ENCODE results near the gene ZBTB4.
A peak's percentile ranks its signal among the peaks of the same experiment; 100 is the strongest.

Gene ZBTB4

DNA sequence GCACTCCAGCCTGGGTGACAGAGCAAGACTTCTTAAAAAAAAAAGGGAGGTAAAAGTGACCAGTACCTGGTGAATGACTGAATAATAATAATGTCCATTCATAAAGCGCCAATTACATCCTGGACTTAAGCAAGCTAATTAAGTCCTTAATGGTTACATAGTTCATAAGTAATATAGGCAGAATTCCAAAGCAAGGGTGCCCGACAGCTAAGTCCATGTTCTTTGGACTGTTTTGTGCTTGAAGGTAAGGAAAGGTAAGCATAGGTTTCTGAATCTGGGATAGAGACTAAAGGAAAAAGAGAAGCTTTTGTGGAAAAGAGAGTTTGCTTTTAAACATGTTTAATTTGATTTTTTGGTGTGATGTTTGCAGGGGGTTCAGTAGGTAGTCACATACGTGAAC lies 14.5 kb upstream of the ZBTB4 start:
- WGBS (ENCODE audit: extremely low coverage, insufficient coverage, insufficient read length), result no CpG with 5 or more reads among the region's 3 CpGs
- H3K79me2 ChIP-seq (ENCODE audit: control insufficient read depth, insufficient read depth, low read length, poor library complexity), result peaks cover 18% of the 10 kb centered on the region
- no peaks in the 10 kb centered on the region for H3K4me1 ChIP-seq (ENCODE audit: control insufficient read depth in 1 of 2, insufficient read depth in 2 of 2, low read length in 2 of 2)
- no peak for DNase-seq
- H3K9me3 ChIP-seq (ENCODE audit: insufficient read depth, low read depth, low read length), result peaks cover 2% of the 10 kb centered on the region
- no peaks in the 10 kb centered on the region for H3K79me1 ChIP-seq (ENCODE audit: low read length)
- H4K8ac ChIP-seq (ENCODE audit: low read depth, low read length), result no peak overlapping the region
- no peak overlapping the region for H3K27ac ChIP-seq (ENCODE audit: low read depth, low read length)
- no peak overlapping the region for H2AK5ac ChIP-seq (ENCODE audit: low read length)
- no peak overlapping the region for H3K23ac ChIP-seq (ENCODE audit: low read length)
- no peak overlapping the region for H3K18ac ChIP-seq (ENCODE audit: low read length)
- H2BK5ac ChIP-seq (ENCODE audit: low read depth, low read length, poor library complexity), result no peak overlapping the region
- no peak overlapping the region for H2AFZ ChIP-seq (ENCODE audit: insufficient read depth, low read length, poor library complexity)
- H4K12ac ChIP-seq (ENCODE audit: low read depth, low read length), result no peak overlapping the region
- H3K36me3 ChIP-seq (ENCODE audit: control insufficient read depth in 1 of 2, insufficient read depth in 2 of 2, low read length in 2 of 2), result peaks cover 37 to 41% of the 10 kb centered on the region in 2 experiments
- H2BK12ac ChIP-seq (ENCODE audit: low read length), result no peak overlapping the region
- H3K14ac ChIP-seq (ENCODE audit: low read length), result no peak overlapping the region
- no peaks in the 10 kb centered on the region for H3K27me3 ChIP-seq (ENCODE audit: insufficient read depth, low read length)
- H3K4me2 ChIP-seq (ENCODE audit: low read length), result no peak overlapping the region
- H3K4me3 ChIP-seq (ENCODE audit: low read depth, low read length), result no peak overlapping the region
- H3K9ac ChIP-seq (ENCODE audit: low read length), result no peak overlapping the region
- no peak overlapping the region for H2BK120ac ChIP-seq (ENCODE audit: insufficient read depth, low read length, poor library complexity)
- H3K4ac ChIP-seq (ENCODE audit: low read depth, low read length), result peak overlapping the region; percentile 22
- no peak overlapping the region for H4K91ac ChIP-seq (ENCODE audit: low read depth, low read length)

DNA sequence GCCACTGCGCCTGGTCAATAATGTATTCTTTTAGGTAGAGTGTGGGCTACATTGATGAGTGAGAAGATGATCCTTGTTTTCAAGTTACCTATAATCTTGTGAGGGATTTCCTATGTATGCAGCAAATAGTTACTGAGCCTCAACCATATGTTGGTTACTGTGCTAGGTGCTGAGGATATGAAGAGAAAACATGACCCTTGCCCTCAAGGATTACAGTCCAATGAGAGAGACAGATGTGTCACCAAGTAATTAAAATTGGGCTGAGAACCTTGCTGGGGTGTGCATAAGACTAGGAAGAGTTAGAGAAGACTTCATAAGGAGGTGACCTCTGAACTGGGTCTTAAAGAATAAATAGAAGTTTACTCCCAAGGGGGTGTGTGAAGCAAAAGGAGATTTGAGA lies 12.2 kb upstream of the ZBTB4 start:
- Histone ChIP-seq H3K4ac (ENCODE audit: low read depth, low read length) (peak overlapping the region; percentile 24), H4K12ac (ENCODE audit: low read depth, low read length) (no peak overlapping the region), H4K8ac (ENCODE audit: low read depth, low read length) (no peak overlapping the region), H2BK120ac (ENCODE audit: insufficient read depth, low read length, poor library complexity) (no peak overlapping the region), H3K27ac (ENCODE audit: low read depth, low read length) (no peak overlapping the region), H3K27me3 (ENCODE audit: insufficient read depth, low read length) (no peaks in the 10 kb centered on the region), H3K9me3 (ENCODE audit: insufficient read depth, low read depth, low read length) (no peaks in the 10 kb centered on the region), H3K79me1 (ENCODE audit: low read length) (no peaks in the 10 kb centered on the region), H3K23ac (ENCODE audit: low read length) (no peak overlapping the region), H4K91ac (ENCODE audit: low read depth, low read length) (no peak overlapping the region), H2BK12ac (ENCODE audit: low read length) (no peak overlapping the region), H3K36me3 (ENCODE audit: control insufficient read depth in 1 of 2, insufficient read depth in 2 of 2, low read length in 2 of 2) (peaks cover 15 to 17% of the 10 kb centered on the region in 2 experiments), H3K79me2 (ENCODE audit: control insufficient read depth, insufficient read depth, low read length, poor library complexity) (peaks cover 18% of the 10 kb centered on the region), H2BK5ac (ENCODE audit: low read depth, low read length, poor library complexity) (no peak overlapping the region), H3K9ac (ENCODE audit: low read length) (no peak overlapping the region), H3K4me2 (ENCODE audit: low read length) (no peak overlapping the region), H2AK5ac (ENCODE audit: low read length) (no peak overlapping the region), H3K4me3 (ENCODE audit: low read depth, low read length) (no peak overlapping the region), H3K18ac (ENCODE audit: low read length) (no peak overlapping the region), H3K4me1 (ENCODE audit: control insufficient read depth in 1 of 2, insufficient read depth in 2 of 2, low read length in 2 of 2) (peaks cover 0 to 3% of the 10 kb centered on the region in 2 experiments), H2AFZ (ENCODE audit: insufficient read depth, low read length, poor library complexity) (no peak overlapping the region), H3K14ac (ENCODE audit: low read length) (no peak overlapping the region)
- no CpG with 5 or more reads among the region's 1 CpG for WGBS (ENCODE audit: extremely low coverage, insufficient coverage, insufficient read length)
- no peak for DNase-seq

DNA sequence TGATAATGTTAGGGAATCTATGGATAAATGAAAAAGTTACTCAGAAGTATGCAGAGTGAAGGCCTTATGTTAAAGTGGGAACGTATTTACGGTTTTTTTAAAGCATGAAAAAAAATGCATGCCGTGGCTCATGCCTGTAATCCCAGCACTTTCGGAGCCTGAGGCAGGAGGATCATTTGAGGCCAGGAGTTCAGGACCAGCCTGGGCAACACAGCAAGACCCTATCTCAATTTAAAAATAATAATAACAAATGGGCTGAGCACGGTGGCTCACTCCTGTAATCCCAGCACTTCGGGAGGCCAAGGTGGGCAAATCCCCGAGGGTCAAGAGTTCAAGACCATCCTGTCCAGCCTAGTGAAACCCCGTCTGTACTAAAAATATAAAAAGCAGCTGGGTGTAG lies 10.7 kb upstream of the ZBTB4 start:
- H3K23ac ChIP-seq (ENCODE audit: low read length), result no peak overlapping the region
- no CpG with 5 or more reads among the region's 8 CpGs for WGBS (ENCODE audit: extremely low coverage, insufficient coverage, insufficient read length)
- H3K79me1 ChIP-seq (ENCODE audit: low read length), result no peaks in the 10 kb centered on the region
- H2BK5ac ChIP-seq (ENCODE audit: low read depth, low read length, poor library complexity), result no peak overlapping the region
- no peak overlapping the region for H3K4me3 ChIP-seq (ENCODE audit: low read depth, low read length)
- no peak overlapping the region for H3K27ac ChIP-seq (ENCODE audit: low read depth, low read length)
- peaks cover 6 to 7% of the 10 kb centered on the region in 2 experiments for H3K36me3 ChIP-seq (ENCODE audit: control insufficient read depth in 1 of 2, insufficient read depth in 2 of 2, low read length in 2 of 2)
- H4K12ac ChIP-seq (ENCODE audit: low read depth, low read length), result no peak overlapping the region
- no peak overlapping the region for H3K9ac ChIP-seq (ENCODE audit: low read length)
- no peak overlapping the region for H2BK120ac ChIP-seq (ENCODE audit: insufficient read depth, low read length, poor library complexity)
- no peaks in the 10 kb centered on the region for H3K9me3 ChIP-seq (ENCODE audit: insufficient read depth, low read depth, low read length)
- no peak overlapping the region for H3K18ac ChIP-seq (ENCODE audit: low read length)
- no peak overlapping the region for H2AFZ ChIP-seq (ENCODE audit: insufficient read depth, low read length, poor library complexity)
- H4K8ac ChIP-seq (ENCODE audit: low read depth, low read length), result no peak overlapping the region
- no peak overlapping the region for H4K91ac ChIP-seq (ENCODE audit: low read depth, low read length)
- H3K27me3 ChIP-seq (ENCODE audit: insufficient read depth, low read length), result no peaks in the 10 kb centered on the region
- H3K79me2 ChIP-seq (ENCODE audit: control insufficient read depth, insufficient read depth, low read length, poor library complexity), result peaks cover 24% of the 10 kb centered on the region
- no peak overlapping the region for H2AK5ac ChIP-seq (ENCODE audit: low read length)
- peaks cover 6 to 7% of the 10 kb centered on the region in 2 experiments for H3K4me1 ChIP-seq (ENCODE audit: control insufficient read depth in 1 of 2, insufficient read depth in 2 of 2, low read length in 2 of 2)
- no peak for DNase-seq
- no peak overlapping the region for H3K14ac ChIP-seq (ENCODE audit: low read length)
- no peak overlapping the region for H3K4me2 ChIP-seq (ENCODE audit: low read length)
- no peak overlapping the region for H2BK12ac ChIP-seq (ENCODE audit: low read length)
- peak overlapping the region; percentile 93 for H3K4ac ChIP-seq (ENCODE audit: low read depth, low read length)

DNA sequence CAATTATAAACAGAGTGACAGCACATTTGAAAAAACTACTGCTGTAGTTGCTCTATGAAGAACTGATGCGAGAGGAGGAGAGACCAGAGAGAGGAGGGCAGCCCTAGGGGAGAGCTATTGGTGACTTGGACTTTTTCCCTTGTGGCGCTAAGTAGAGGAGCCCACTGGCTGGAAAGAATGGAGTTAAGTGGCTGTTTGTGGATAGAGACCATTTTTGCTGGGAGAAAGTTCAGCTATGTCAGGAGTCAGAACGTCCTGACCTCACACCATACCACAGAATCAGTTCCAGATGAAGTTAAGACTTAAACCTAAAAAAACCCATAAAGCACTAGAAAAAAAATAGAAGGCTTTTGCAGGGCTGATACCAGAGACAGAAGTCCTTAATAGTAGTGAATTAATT lies 6.8 kb upstream of the ZBTB4 start:
- no peak overlapping the region for H4K12ac ChIP-seq (ENCODE audit: low read depth, low read length)
- H2AFZ ChIP-seq (ENCODE audit: insufficient read depth, low read length, poor library complexity), result no peak overlapping the region
- no peak overlapping the region for H4K91ac ChIP-seq (ENCODE audit: low read depth, low read length)
- peaks cover 13 to 14% of the 10 kb centered on the region in 2 experiments for H3K4me1 ChIP-seq (ENCODE audit: control insufficient read depth in 1 of 2, insufficient read depth in 2 of 2, low read length in 2 of 2)
- no peak overlapping the region for H3K9ac ChIP-seq (ENCODE audit: low read length)
- peaks cover 4% of the 10 kb centered on the region in 2 experiments for H3K36me3 ChIP-seq (ENCODE audit: control insufficient read depth in 1 of 2, insufficient read depth in 2 of 2, low read length in 2 of 2)
- no peak overlapping the region for H2BK5ac ChIP-seq (ENCODE audit: low read depth, low read length, poor library complexity)
- H3K79me1 ChIP-seq (ENCODE audit: low read length), result peaks cover 12% of the 10 kb centered on the region
- no peak overlapping the region for H4K8ac ChIP-seq (ENCODE audit: low read depth, low read length)
- peaks cover 25% of the 10 kb centered on the region for H3K79me2 ChIP-seq (ENCODE audit: control insufficient read depth, insufficient read depth, low read length, poor library complexity)
- H3K14ac ChIP-seq (ENCODE audit: low read length), result no peak overlapping the region
- H3K18ac ChIP-seq (ENCODE audit: low read length), result no peak overlapping the region
- H3K9me3 ChIP-seq (ENCODE audit: insufficient read depth, low read depth, low read length), result no peaks in the 10 kb centered on the region
- no peak overlapping the region for H3K23ac ChIP-seq (ENCODE audit: low read length)
- H3K27me3 ChIP-seq (ENCODE audit: insufficient read depth, low read length), result no peaks in the 10 kb centered on the region
- no peak overlapping the region for H3K4me3 ChIP-seq (ENCODE audit: low read depth, low read length)
- peak overlapping the region; percentile 43 for H3K4me2 ChIP-seq (ENCODE audit: low read length)
- H2AK5ac ChIP-seq (ENCODE audit: low read length), result no peak overlapping the region
- no peak overlapping the region for H3K27ac ChIP-seq (ENCODE audit: low read depth, low read length)
- WGBS (ENCODE audit: extremely low coverage, insufficient coverage, insufficient read length), result no CpG with 5 or more reads among the region's 3 CpGs
- H2BK120ac ChIP-seq (ENCODE audit: insufficient read depth, low read length, poor library complexity), result no peak overlapping the region
- H2BK12ac ChIP-seq (ENCODE audit: low read length), result no peak overlapping the region
- H3K4ac ChIP-seq (ENCODE audit: low read depth, low read length), result peak overlapping the region; percentile 14
- DNase-seq, result no peak

All from trophoblast cell (in vitro differentiated cells and primary cell).